ENCODE data around the gene C1QTNF1.

GRCh38 chr17:79075861-79076406 lies 52.0 kb downstream of the C1QTNF1 start:
- no peak for TF ChIP-seq POLR2A (IDR thresholded peaks at IDR 0.05)
- TF ChIP-seq, protein P1, sequence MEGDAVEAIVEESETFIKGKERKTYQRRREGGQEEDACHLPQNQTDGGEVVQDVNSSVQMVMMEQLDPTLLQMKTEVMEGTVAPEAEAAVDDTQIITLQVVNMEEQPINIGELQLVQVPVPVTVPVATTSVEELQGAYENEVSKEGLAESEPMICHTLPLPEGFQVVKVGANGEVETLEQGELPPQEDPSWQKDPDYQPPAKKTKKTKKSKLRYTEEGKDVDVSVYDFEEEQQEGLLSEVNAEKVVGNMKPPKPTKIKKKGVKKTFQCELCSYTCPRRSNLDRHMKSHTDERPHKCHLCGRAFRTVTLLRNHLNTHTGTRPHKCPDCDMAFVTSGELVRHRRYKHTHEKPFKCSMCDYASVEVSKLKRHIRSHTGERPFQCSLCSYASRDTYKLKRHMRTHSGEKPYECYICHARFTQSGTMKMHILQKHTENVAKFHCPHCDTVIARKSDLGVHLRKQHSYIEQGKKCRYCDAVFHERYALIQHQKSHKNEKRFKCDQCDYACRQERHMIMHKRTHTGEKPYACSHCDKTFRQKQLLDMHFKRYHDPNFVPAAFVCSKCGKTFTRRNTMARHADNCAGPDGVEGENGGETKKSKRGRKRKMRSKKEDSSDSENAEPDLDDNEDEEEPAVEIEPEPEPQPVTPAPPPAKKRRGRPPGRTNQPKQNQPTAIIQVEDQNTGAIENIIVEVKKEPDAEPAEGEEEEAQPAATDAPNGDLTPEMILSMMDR (IDR thresholded peaks at IDR 0.05) = no peak
